Hippocampal formation (tissue), 2 donors: Measurements from ENCODE around the gene EPM2AIP1.
"Not testable (repeated sequence)": the region's sequence is repeated elsewhere in the genome, so short reads cannot be mapped to it uniquely, and the experiment has no call there.

Source experiments
- DNase-seq, 2 donors: peaks; one replicate each; lab custom pipeline; 2025; lab: John Stamatoyannopoulos, UW

EPM2AIP1 gene

DNA sequence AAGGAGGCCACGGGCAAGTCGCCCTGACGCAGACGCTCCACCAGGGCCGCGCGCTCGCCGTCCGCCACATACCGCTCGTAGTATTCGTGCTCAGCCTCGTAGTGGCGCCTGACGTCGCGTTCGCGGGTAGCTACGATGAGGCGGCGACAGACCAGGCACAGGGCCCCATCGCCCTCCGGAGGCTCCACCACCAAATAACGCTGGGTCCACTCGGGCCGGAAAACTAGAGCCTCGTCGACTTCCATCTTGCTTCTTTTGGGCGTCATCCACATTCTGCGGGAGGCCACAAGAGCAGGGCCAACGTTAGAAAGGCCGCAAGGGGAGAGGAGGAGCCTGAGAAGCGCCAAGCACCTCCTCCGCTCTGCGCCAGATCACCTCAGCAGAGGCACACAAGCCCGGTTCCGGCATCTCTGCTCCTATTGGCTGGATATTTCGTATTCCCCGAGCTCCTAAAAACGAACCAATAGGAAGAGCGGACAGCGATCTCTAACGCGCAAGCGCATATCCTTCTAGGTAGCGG lies at the start of gene EPM2AIP1:
Gene EPM2AIP1 (minus strand): TSS at position 326 of the 520 bp plus-strand sequence. CDS start 54 bp downstream, at position 272.
- DNase-seq: no peak

GRCh38 chr3:37042712-37043111 lies 49.8 kb upstream of the EPM2AIP1 start:
- not testable (repeated sequence) for DNase-seq

DNA sequence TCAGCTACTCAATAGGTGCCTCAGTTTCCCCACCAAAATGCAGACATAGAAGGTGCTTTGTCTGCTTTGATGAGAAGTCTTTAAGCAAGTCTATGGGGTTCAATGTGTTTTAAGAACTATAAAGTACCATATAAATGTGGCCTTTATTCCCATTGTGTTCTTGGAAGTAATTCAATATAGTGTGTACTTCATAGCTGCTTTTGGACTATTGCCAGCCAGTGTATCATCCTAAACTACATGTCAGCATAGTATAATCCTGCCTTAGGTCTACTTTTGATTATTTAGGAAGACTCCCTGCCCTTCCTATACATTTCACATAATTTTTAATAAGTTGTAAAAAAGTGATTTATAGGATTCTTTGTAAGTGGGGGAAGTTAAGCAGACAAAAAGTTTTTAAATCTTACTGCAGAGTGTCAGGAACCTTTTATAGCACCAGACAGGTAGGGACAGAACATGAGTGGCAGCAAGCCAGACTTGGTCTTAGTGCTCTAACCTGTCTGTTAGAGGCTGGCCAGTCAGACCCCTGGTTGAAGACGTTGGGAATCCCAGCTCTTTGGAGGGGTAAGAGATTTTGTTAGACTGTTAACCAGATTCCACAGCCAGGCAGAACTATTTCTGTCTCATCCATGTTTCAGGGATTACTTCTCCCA lies 48.7 kb upstream of the EPM2AIP1 start:
- no peak for DNase-seq

DNA sequence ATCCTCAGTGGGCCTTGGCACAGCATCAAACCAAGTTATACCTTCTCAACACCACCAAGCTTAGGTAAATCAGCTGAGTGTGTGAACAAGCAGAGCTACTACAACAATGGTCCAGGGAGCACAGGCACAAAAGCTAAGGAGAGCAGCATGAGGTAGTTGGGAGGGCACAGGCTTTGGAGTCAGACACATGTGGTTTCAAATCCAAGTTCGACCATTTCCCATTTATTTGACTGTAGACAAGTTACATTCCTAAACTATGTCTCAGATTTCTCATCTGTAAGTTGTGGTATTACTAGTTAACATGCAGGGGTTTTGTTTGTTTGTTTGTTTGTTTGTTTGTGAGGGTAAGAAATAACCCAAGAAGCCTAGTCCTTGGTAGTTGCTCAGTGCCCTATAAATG lies 47.3 kb upstream of the EPM2AIP1 start:
- no peak for DNase-seq

DNA sequence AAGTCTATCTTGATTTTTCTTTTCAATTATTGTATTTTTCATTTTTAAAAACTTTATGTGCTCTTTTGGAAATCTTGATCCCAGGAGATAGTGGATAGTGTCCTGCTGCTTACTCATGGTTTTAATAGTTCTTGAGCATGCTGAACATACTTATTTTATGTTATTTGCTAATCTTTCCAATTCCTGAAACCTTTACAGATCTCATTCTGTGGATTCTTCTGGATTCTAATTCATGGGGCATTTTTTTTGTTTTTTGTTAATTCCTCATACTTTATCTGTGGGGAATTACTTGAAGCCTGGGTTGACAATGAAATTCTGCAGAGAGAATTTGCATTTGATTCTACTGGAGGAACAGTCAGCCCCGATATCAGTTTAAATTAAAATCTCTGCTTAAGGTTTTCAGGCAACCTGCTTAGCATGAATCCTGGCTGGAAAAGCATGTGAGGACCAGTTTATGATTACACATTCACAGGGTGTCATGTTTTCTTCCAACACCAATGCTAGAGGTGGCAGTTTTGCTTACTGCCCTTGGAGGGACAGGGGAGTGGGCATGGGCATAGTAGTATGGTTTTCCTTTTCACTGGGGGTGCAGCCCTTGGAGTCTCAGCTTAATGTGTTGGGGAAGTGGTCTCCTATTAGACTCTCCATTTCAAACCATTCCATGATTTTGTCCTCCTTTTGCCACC lies 46.4 kb upstream of the EPM2AIP1 start:
- DNase-seq: no peak

GRCh38 chr3:37037352-37037751 lies 44.4 kb upstream of the EPM2AIP1 start:
- DNase-seq: no peak

GRCh38 chr3:37032961-37033360 lies 40.0 kb upstream of the EPM2AIP1 start:
- peak in 1 of 2 donors; percentile 24 for DNase-seq

GRCh38 chr3:37031096-37031682 lies 38.3 kb upstream of the EPM2AIP1 start:
- no peak for DNase-seq

DNA sequence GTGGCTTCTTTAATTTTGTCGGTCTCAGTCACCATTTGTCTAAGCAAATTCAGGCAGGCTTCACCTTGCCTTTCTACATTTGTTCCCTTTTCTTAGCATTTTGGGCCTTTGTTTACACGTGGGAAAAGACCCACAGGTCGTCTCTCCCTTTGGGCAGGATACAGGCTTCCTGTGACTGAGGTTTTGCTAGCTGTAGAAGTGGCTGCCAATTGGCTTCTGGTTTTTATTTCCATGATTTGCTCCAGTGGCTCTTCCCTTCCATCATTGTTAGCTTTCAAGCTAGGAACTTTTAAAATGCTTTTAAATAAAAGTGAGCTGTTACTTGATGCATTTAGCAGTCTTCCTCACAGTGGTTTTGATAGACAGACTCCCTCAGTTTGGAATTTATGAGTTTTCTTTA lies 37.7 kb upstream of the EPM2AIP1 start:
- DNase-seq: no peak

DNA sequence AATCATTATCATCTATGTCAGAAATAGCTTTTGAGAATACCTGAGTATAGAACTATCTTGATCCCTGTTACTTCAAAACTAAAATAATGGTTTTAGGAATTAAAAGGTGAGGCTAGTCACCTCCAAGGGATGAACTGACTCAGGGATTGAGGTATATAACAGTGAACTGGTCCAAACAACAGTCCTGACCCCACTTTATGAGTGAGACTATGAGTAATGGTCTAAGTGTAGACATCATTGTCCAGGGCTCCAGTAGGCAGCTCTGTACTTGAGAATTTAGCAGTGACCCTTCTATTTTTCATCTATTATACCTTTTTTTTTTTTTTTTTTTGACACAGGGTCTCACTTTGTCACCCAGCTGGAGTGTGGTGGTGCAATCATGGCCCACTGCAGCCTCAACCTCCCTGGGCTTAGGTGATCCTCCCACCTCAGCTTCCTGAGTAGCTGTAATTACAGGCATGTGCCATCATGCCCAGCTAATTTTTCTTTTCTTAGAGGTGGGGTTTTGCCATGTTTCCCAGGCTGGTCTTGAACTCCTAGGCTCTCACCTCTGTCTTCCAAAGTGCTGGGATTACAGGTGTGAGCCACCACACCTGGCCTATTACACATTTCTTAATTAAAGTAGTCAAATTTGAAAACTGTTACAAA lies 36.7 kb upstream of the EPM2AIP1 start:
- no peak for DNase-seq

GRCh38 chr3:37029111-37029510 lies 36.2 kb upstream of the EPM2AIP1 start:
- no peak for DNase-seq

DNA sequence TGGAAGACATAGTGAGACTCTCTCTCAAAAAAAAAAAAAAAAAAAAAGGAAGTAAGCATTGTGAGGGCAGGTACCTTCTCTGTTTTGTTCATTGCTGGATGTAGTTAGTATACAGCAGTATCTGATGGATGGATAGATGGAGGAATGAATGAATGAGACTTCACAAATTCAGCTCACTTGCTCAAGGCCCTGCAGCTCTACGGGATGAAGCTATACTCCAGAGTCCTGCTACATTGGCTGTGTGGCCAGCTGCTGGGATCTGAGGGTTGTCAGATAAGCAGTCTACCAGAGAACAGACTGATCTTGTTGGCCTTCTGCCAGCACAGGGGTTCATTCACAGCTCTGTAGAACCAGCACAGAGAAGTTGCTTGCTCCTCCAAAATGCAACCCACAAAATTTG lies 35.4 kb upstream of the EPM2AIP1 start:
- no peak for DNase-seq

GRCh38 chr3:37026851-37027250 lies 33.9 kb upstream of the EPM2AIP1 start:
- no peak for DNase-seq

GRCh38 chr3:37025561-37026335 lies 32.8 kb upstream of the EPM2AIP1 start:
- no peak for DNase-seq

GRCh38 chr3:37024820-37025405 lies 32.0 kb upstream of the EPM2AIP1 start:
- no peak for DNase-seq

- no peak for DNase-seq
Observed at GRCh38 chr3:37024092-37024491, 31.2 kb upstream of the EPM2AIP1 start.

- DNase-seq: no peak
Observed at GRCh38 chr3:37017683-37018082, 24.8 kb upstream of the EPM2AIP1 start.

DNA sequence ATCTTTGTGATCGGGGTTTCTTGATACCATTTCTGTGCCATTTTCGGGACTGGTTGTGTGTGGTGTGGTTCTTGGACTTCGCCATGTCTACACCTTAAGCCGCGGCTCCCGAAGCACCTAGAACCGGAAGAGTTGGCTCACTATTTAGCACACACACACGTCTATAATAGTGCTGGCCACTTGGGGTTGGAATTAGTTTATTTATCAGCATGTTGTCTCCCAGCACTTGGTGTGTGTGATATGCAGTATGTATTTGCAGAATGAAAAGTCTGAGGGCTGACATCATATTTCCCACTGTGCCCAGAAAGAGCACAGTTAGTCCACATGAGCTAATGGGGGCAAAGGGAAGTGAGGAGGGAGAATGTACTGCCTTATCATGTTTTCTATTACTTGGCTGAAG lies 24.0 kb upstream of the EPM2AIP1 start:
- DNase-seq: no peak

DNA sequence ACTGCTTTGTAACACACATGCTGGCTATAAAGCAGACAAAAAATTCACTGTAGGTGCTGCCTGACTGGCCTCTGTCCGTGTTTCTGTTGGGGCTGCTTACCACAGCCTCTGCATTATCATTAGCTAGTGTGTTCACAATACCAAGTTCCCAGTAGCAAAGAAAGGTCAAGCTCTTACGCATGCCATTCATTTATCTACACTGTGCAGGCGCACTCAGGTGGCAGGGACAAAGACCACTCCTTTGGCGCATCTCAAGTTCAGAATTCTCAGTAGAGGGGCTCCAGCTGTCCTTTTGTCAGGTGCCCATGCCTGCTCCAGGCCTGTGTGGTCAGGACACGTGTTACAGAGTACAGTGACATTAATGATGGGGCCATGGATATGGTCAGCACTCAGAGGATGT lies 22.7 kb upstream of the EPM2AIP1 start:
- no peak for DNase-seq

- DNase-seq: no peak
Observed at GRCh38 chr3:37014620-37015019, 21.7 kb upstream of the EPM2AIP1 start.
